ENCODE results near the gene KCTD17. TPM values are rescaled to one million over a fixed set of nuclear protein-coding genes. Genes with fewer than 3 reads are reported as not detected.

Gene KCTD17
- total and polyA plus RNA-seq, 9 donors = 10.6 to 22.1 (median 19.1) TPM

DNA sequence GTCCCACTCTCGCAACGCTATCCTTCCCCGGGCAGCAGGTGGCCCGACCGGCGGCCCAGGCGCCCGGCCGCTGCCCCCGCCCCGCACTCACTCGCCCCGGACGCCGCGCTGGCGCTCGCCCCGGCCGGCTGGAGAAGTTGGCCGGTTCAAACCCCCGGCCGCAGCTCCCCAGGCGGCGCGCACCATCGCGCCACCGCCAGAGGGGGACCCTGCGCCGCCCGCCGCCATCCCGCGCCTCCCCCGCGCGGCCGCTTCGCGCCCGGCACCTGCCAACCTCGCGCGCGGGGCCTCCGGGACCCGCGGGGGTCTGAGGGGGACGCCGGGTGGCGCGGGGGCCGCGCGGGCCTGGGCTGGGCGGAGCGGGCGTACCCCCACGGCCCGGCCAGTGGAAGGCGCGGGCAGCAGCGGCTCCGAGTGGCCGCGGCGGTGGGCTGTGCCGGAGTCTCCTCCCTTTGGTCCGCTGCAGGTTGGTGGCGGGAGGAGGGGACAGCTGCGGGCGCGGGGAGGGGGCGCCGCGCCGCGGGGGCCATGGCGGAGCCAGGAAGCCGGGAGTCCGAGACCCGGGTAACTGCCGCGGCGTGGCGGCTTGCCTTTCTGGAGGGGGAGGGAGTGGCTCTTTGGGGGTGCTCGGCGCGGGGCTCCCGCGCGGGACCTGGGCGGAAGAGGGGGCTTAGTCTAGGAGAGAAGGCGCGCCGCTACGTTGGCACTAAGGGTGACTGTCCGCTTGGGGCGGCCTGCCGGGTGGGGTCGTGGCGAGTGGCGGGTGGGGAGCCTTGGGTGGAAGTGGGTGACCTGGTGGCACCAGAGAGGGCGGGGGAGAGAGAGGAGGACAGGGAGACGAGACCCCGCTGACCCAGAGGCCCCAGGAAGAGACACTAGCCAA lies 32.0 kb upstream of the KCTD17 start, which contains the start of the genes MPST and TST:
TSS of gene MPST (plus strand) at position 434 of the 883 bp plus-strand sequence. CDS start at position 529, 95 bp downstream.
TSS of gene TST (minus strand) at position 139 of the 883 bp plus-strand sequence. CDS start 715 bp downstream, outside the sequence.
- DNase-seq = peak; percentile 91
- under 1% methylated on average over 98 of the region's 107 CpGs for WGBS (ENCODE audit: insufficient coverage)
- H3K9me3 ChIP-seq (replicated peaks; ENCODE audit: control insufficient read depth, low read depth, low read length) = no peaks in the 10 kb centered on the region
- H3K4me3 ChIP-seq (ENCODE audit: low read length) = peak within 1 kb of the TSS; percentile 87
- H3K36me3 ChIP-seq (ENCODE audit: control insufficient read depth, insufficient read depth, low read length) = peaks cover 32% of the 10 kb centered on the region
- peak within 1 kb of the TSS; percentile 77 for H3K27ac ChIP-seq (ENCODE audit: low read length)
- H3K4me1 ChIP-seq (ENCODE audit: control insufficient read depth, insufficient read depth, low read length) = peaks cover 48% of the 10 kb centered on the region
- no peaks in the 10 kb centered on the region for H3K27me3 ChIP-seq (ENCODE audit: control insufficient read depth, insufficient read depth, low read length)

- DNase-seq = peak; percentile 62
- H3K4me1 ChIP-seq (ENCODE audit: control insufficient read depth, insufficient read depth, low read length) = peaks cover 44% of the 10 kb centered on the region
These were observed 31.4 kb upstream of the KCTD17 start for GRCh38 chr22:37020192-37020479.

GRCh38 chr22:37021041-37021440 lies 30.5 kb upstream of the KCTD17 start:
- no peak overlapping the region for H3K27ac ChIP-seq (ENCODE audit: low read length)
- no peak for DNase-seq
- H3K4me1 ChIP-seq (ENCODE audit: control insufficient read depth, insufficient read depth, low read length) = peaks cover 45% of the 10 kb centered on the region
- H3K4me3 ChIP-seq (ENCODE audit: low read length) = no peak overlapping the region
- 100% methylated on average over 4 of the region's 5 CpGs for WGBS (ENCODE audit: insufficient coverage)
- H3K9me3 ChIP-seq (replicated peaks; ENCODE audit: control insufficient read depth, low read depth, low read length) = no peaks in the 10 kb centered on the region
- H3K27me3 ChIP-seq (ENCODE audit: control insufficient read depth, insufficient read depth, low read length) = no peaks in the 10 kb centered on the region
- peaks cover 44% of the 10 kb centered on the region for H3K36me3 ChIP-seq (ENCODE audit: control insufficient read depth, insufficient read depth, low read length)

More at GRCh38 chr22:37020192-37020479, 31.4 kb upstream of the KCTD17 start:
- peaks cover 38% of the 10 kb centered on the region for H3K36me3 ChIP-seq (ENCODE audit: control insufficient read depth, insufficient read depth, low read length)
- no peaks in the 10 kb centered on the region for H3K9me3 ChIP-seq (replicated peaks; ENCODE audit: control insufficient read depth, low read depth, low read length)
- WGBS (ENCODE audit: insufficient coverage) = 0% methylated on average over 4 of the region's 5 CpGs
- peak overlapping the region; percentile 67 for H3K27ac ChIP-seq (ENCODE audit: low read length)
- no peaks in the 10 kb centered on the region for H3K27me3 ChIP-seq (ENCODE audit: control insufficient read depth, insufficient read depth, low read length)
- peak overlapping the region; percentile 87 for H3K4me3 ChIP-seq (ENCODE audit: low read length)

GRCh38 chr22:37021710-37022482 lies 29.6 kb upstream of the KCTD17 start:
- WGBS (ENCODE audit: insufficient coverage) = 36% methylated on average over 6 of the region's 13 CpGs
- Histone ChIP-seq H3K36me3 (ENCODE audit: control insufficient read depth, insufficient read depth, low read length) (peaks cover 47% of the 10 kb centered on the region), H3K9me3 (replicated peaks; ENCODE audit: control insufficient read depth, low read depth, low read length) (no peaks in the 10 kb centered on the region), H3K4me3 (ENCODE audit: low read length) (no peak overlapping the region), H3K27me3 (ENCODE audit: control insufficient read depth, insufficient read depth, low read length) (no peaks in the 10 kb centered on the region), H3K27ac (ENCODE audit: low read length) (no peak overlapping the region), H3K4me1 (ENCODE audit: control insufficient read depth, insufficient read depth, low read length) (peaks cover 36% of the 10 kb centered on the region)
- peak; percentile 41 for DNase-seq

- 88% methylated on average over 7 of the region's 16 CpGs for WGBS (ENCODE audit: insufficient coverage)
- Histone ChIP-seq H3K4me3 (ENCODE audit: low read length) (no peak overlapping the region), H3K27ac (ENCODE audit: low read length) (no peak overlapping the region), H3K9me3 (replicated peaks; ENCODE audit: control insufficient read depth, low read depth, low read length) (no peaks in the 10 kb centered on the region), H3K36me3 (ENCODE audit: control insufficient read depth, insufficient read depth, low read length) (peaks cover 52% of the 10 kb centered on the region), H3K4me1 (ENCODE audit: control insufficient read depth, insufficient read depth, low read length) (peaks cover 28% of the 10 kb centered on the region), H3K27me3 (ENCODE audit: control insufficient read depth, insufficient read depth, low read length) (no peaks in the 10 kb centered on the region)
- no peak for DNase-seq
These were observed 28.8 kb upstream of the KCTD17 start for GRCh38 chr22:37022483-37023337.

DNA sequence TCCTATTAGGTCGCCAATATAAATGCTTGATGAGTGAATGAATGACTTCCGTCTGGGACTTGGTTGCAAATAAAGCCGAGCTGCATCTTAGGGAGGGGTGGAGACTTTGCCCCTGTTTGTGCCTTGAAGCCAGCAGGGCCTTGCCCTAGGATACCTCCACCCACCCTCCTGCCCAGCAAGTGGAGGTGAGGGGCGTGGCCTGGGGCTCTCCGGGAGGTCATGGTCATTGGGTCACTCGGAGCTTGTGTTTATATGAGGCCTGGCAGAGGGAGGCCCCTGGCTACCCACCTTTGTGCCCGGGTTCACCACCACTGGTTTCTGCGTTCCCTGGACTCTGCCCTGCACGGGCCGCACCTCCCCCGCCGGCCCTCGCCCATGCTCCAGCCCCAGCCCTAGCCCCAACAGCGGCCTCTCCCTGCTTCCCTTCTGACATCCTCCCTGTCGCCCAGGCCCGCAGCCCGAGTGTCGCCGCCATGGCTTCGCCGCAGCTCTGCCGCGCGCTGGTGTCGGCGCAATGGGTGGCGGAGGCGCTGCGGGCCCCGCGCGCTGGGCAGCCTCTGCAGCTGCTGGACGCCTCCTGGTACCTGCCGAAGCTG lies 27.7 kb upstream of the KCTD17 start:
- 85% methylated on average over 29 of the region's 34 CpGs for WGBS (ENCODE audit: insufficient coverage)
- H3K9me3 ChIP-seq (replicated peaks; ENCODE audit: control insufficient read depth, low read depth, low read length) = no peaks in the 10 kb centered on the region
- H3K4me3 ChIP-seq (ENCODE audit: low read length) = no peak overlapping the region
- H3K27me3 ChIP-seq (ENCODE audit: control insufficient read depth, insufficient read depth, low read length) = no peaks in the 10 kb centered on the region
- no peak overlapping the region for H3K27ac ChIP-seq (ENCODE audit: low read length)
- H3K4me1 ChIP-seq (ENCODE audit: control insufficient read depth, insufficient read depth, low read length) = peaks cover 18% of the 10 kb centered on the region
- no peak for DNase-seq
- H3K36me3 ChIP-seq (ENCODE audit: control insufficient read depth, insufficient read depth, low read length) = peaks cover 53% of the 10 kb centered on the region

DNA sequence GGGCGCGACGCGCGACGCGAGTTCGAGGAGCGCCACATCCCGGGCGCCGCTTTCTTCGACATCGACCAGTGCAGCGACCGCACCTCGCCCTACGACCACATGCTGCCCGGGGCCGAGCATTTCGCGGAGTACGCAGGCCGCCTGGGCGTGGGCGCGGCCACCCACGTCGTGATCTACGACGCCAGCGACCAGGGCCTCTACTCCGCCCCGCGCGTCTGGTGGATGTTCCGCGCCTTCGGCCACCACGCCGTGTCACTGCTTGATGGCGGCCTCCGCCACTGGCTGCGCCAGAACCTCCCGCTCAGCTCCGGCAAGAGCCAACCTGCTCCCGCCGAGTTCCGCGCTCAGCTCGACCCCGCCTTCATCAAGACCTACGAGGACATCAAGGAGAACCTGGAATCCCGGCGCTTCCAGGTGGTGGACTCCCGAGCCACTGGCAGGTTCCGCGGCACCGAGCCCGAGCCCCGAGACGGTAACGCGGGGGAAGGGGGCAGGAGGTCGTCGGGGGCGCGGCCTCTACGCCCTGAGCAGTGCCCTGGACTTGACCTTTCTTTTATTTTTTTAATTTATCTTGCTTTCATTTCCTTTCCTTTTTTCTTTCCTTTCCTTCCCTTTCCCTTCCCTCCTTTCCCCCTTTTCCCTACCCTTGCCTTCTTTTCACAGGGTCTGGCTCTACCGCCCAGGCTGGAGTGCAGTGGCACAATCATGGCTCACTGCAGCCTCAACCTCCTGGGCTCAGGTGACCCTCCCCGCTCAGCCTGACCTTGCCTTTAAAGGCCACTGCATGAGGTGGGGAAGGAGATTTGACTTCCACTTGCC lies 27.0 kb upstream of the KCTD17 start:
- Histone ChIP-seq H3K27me3 (ENCODE audit: control insufficient read depth, insufficient read depth, low read length) (no peaks in the 10 kb centered on the region), H3K9me3 (replicated peaks; ENCODE audit: control insufficient read depth, low read depth, low read length) (no peaks in the 10 kb centered on the region), H3K36me3 (ENCODE audit: control insufficient read depth, insufficient read depth, low read length) (peaks cover 59% of the 10 kb centered on the region), H3K4me3 (ENCODE audit: low read length) (no peak overlapping the region), H3K27ac (ENCODE audit: low read length) (no peak overlapping the region), H3K4me1 (ENCODE audit: control insufficient read depth, insufficient read depth, low read length) (peaks cover 18% of the 10 kb centered on the region)
- DNase-seq = no peak
- WGBS (ENCODE audit: insufficient coverage) = 89% methylated on average over 65 of the region's 71 CpGs

DNA sequence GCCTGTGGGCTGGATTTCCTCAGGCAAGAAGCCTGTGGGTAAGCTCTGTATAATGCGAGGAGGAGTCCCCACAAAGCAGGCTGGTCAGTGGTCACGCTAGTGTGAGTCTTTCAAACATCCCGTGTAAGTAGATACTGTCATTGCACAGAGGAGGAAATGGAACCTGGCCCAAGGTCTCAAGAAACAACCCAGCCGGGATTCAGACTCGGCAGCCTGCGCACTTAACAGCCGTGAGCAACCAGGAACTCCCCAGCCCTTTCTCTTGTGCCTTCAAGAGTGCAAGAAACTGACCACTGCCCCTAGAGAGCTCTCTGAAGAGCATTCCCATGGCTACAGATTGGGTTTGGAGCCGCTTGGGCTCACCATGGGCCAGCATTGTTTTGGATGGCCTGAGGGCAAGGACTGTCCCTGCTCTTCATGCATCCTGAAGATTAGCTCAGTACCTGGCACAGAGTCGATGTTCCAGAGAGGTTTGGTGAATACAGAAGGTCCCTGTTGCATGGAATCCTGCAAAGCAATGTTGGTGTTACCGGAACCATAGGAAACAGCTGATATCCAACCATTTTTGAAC lies 26.0 kb upstream of the KCTD17 start:
- H3K4me1 ChIP-seq (ENCODE audit: control insufficient read depth, insufficient read depth, low read length) = peaks cover 13% of the 10 kb centered on the region
- H3K27ac ChIP-seq (ENCODE audit: low read length) = no peak overlapping the region

GRCh38 chr22:37026325-37026724 lies 25.2 kb upstream of the KCTD17 start:
- H3K27me3 ChIP-seq (ENCODE audit: control insufficient read depth, insufficient read depth, low read length) = no peaks in the 10 kb centered on the region
- peaks cover 7% of the 10 kb centered on the region for H3K4me1 ChIP-seq (ENCODE audit: control insufficient read depth, insufficient read depth, low read length)
- H3K36me3 ChIP-seq (ENCODE audit: control insufficient read depth, insufficient read depth, low read length) = peaks cover 75% of the 10 kb centered on the region
- no peaks in the 10 kb centered on the region for H3K9me3 ChIP-seq (replicated peaks; ENCODE audit: control insufficient read depth, low read depth, low read length)
- H3K4me3 ChIP-seq (ENCODE audit: low read length) = no peak overlapping the region
- H3K27ac ChIP-seq (ENCODE audit: low read length) = no peak overlapping the region
- WGBS (ENCODE audit: insufficient coverage) = 86% methylated on average over 3 of the region's 5 CpGs
- no peak for DNase-seq

More for the DNA sequence above, 26.0 kb upstream of the KCTD17 start:
- no peak overlapping the region for H3K4me3 ChIP-seq (ENCODE audit: low read length)
- no peaks in the 10 kb centered on the region for H3K27me3 ChIP-seq (ENCODE audit: control insufficient read depth, insufficient read depth, low read length)
- peaks cover 68% of the 10 kb centered on the region for H3K36me3 ChIP-seq (ENCODE audit: control insufficient read depth, insufficient read depth, low read length)
- no peak for DNase-seq
- H3K9me3 ChIP-seq (replicated peaks; ENCODE audit: control insufficient read depth, low read depth, low read length) = no peaks in the 10 kb centered on the region
- WGBS (ENCODE audit: insufficient coverage) = 75% methylated on average over 9 of the region's 10 CpGs
